SK-N-SH (cell line): ENCODE measurements around the gene CUBN. TPM values are rescaled to one million over a fixed set of nuclear protein-coding genes. Genes with fewer than 3 reads are reported as not detected.

Experiments used
- CTCF ChIA-PET: fragments of 300-600, 350-600 bp; formaldehyde crosslinking; extraction: SDS; loops from one replicate; lab custom pipeline; 2021; lab: Yijun Ruan, JAX
- POLR2A ChIA-PET: fragments of 350-600 bp; sonication (Branson Sonifier 250); formaldehyde crosslinking; extraction: SDS; loops from one replicate; lab custom pipeline; 2020; ENCODE audit warnings: antibody characterized with exemption, inconsistent platforms; lab: Yijun Ruan, JAX
- DNase-seq: peaks from one replicate; pipeline ENCODE4 v3.0.0; 2012
- H2AFZ ChIP-seq: fragments of 200-600 bp; sonication (generic); 2 replicates; pipeline ENCODE4 v1.8.1; 2016; ENCODE audit warnings: antibody characterized with exemption, mild to moderate bottlenecking, low read depth
- H3F3A ChIP-seq: fragments of 200-600 bp; sonication (generic); replicated peaks from 2 replicates; pipeline ENCODE3; 2016; ENCODE audit warnings: antibody characterized with exemption, mild to moderate bottlenecking; ENCODE audit not compliant: insufficient read depth
- H3K27ac ChIP-seq, 2 experiments: fragments of 200-500 bp in 1 of 2; fragments of 200-600 bp in 1 of 2; sonication (Bioruptor generic) in 1 of 2; sonication (generic), shearing (Covaris generic) in 1 of 2; 2 replicates each; pipeline versions ENCODE4 v1.5.1 to v1.6.1; 2014 to 2016; ENCODE audit warnings: low read depth in 2 of 2, inconsistent platforms in 1 of 2, low read length in 1 of 2, mild to moderate bottlenecking in 1 of 2, mixed read lengths in 1 of 2
- H3K27me3 ChIP-seq: fragments of 200-600 bp; sonication (generic), shearing (Covaris generic); 2 replicates; pipeline ENCODE4 v1.6.1; 2016; ENCODE audit warnings: mixed run types; ENCODE audit not compliant: insufficient read depth
- H3K36me3 ChIP-seq, 2 experiments: fragments of 200-500 bp in 1 of 2; fragments of 200-600 bp in 1 of 2; sonication (Bioruptor generic) in 1 of 2; sonication (generic) in 1 of 2; replicated peaks in 1 of 2; 2 replicates each; pipeline versions ENCODE3 to v1.5.1; 2014 to 2016; ENCODE audit warnings: low read length in 1 of 2, mild to moderate bottlenecking in 1 of 2; ENCODE audit not compliant: insufficient read depth in 2 of 2, control insufficient read depth in 1 of 2
- H3K4me1 ChIP-seq, 2 experiments: fragments of 200-500 bp in 1 of 2; fragments of 200-600 bp in 1 of 2; sonication (Bioruptor generic) in 1 of 2; sonication (generic), shearing (Covaris generic) in 1 of 2; 2 replicates each; pipeline versions ENCODE4 v1.5.1 to v1.6.1; 2014 to 2016; ENCODE audit warnings: low read depth in 1 of 2, low read length in 1 of 2, mixed run types in 1 of 2; ENCODE audit not compliant: insufficient read depth in 2 of 2, control insufficient read depth in 1 of 2
- H3K4me2 ChIP-seq: fragments of 200-600 bp; sonication (generic), shearing (Covaris generic); 2 replicates; pipeline ENCODE4 v1.6.1; 2017; ENCODE audit warnings: mixed run types
- H3K4me3 ChIP-seq, 2 experiments: fragments of 200-500 bp in 1 of 2; fragments of 200-600 bp in 1 of 2; sonication (Bioruptor generic) in 1 of 2; sonication (generic), shearing (Covaris generic) in 1 of 2; 2 replicates each; pipeline versions ENCODE4 v1.5.1 to v1.8.1; 2014 to 2016; ENCODE audit warnings: low read depth in 2 of 2, inconsistent platforms in 1 of 2, low read length in 1 of 2, mild to moderate bottlenecking in 1 of 2, mixed read lengths in 1 of 2, moderate library complexity in 1 of 2
- H3K79me2 ChIP-seq: fragments of 200-600 bp; sonication (generic); 2 replicates; pipeline ENCODE4 v1.8.1; 2017; ENCODE audit warnings: mild to moderate bottlenecking; ENCODE audit not compliant: insufficient read depth
- H3K9ac ChIP-seq: fragments of 200-600 bp; sonication (generic); 2 replicates; pipeline ENCODE4 v1.6.1; 2017; ENCODE audit warnings: mixed run types
- H3K9me2 ChIP-seq: fragments of 200-600 bp; sonication (generic); 2 replicates; pipeline ENCODE4 v1.6.1; 2017; ENCODE audit warnings: mixed run types
- H3K9me3 ChIP-seq: fragments of 200-600 bp; sonication (generic); 2 replicates; pipeline ENCODE4 v1.6.1; 2017; ENCODE audit warnings: mixed run types, mild to moderate bottlenecking, moderate library complexity
- H4K20me1 ChIP-seq: fragments of 200-600 bp; sonication (generic); 2 replicates; pipeline ENCODE4 v1.6.1; 2017; ENCODE audit warnings: mild to moderate bottlenecking, mixed run types; ENCODE audit not compliant: insufficient read depth
- CTCF ChIP-seq: fragments of 200-600 bp; sonication (generic); IDR thresholded peaks from 2 replicates; pipeline ENCODE4 v1.6.1; 2017; ENCODE audit warnings: antibody characterized with exemption, mild to moderate bottlenecking, moderate library complexity
- FOXM1 ChIP-seq: IDR thresholded peaks from 2 replicates; pipeline ENCODE4 v1.4.0; 2012; ENCODE audit warnings: low read depth, mild to moderate bottlenecking
- GABPA ChIP-seq: IDR thresholded peaks from 2 replicates; pipeline ENCODE4 v1.4.0; 2012; ENCODE audit warnings: low read depth, mild to moderate bottlenecking
- MXI1 ChIP-seq: IDR thresholded peaks from 2 replicates; pipeline ENCODE4 v1.6.1; 2012; ENCODE audit warnings: mild to moderate bottlenecking, low read depth, low read length, improper control_type of control experiment
- POLR2AphosphoS5 ChIP-seq: IDR thresholded peaks from 2 replicates; pipeline ENCODE4 v1.6.1; 2012; ENCODE audit warnings: low read depth, low read length
- RAD21 ChIP-seq: IDR thresholded peaks from 2 replicates; pipeline ENCODE4 v1.6.1; 2012; ENCODE audit warnings: mild to moderate bottlenecking, low read length
- RCOR1 ChIP-seq: fragments of 150-350 bp; IDR thresholded peaks from 2 replicates; pipeline ENCODE4 v1.6.1; 2017; ENCODE audit warnings: antibody characterized with exemption, low read length
- RFX5 ChIP-seq: IDR thresholded peaks from 2 replicates; pipeline ENCODE4 v1.6.1; 2012; ENCODE audit warnings: mild to moderate bottlenecking, improper control_type of control experiment, low read length
- RXRA ChIP-seq: IDR thresholded peaks from 2 replicates; pipeline ENCODE4 v1.4.0; 2012; ENCODE audit warnings: low read depth, mild to moderate bottlenecking, borderline replicate concordance
- USF1 ChIP-seq: IDR thresholded peaks from 2 replicates; pipeline ENCODE4 v1.4.0; 2012; ENCODE audit warnings: low read depth, borderline replicate concordance
- WGBS: methylation state at CpG from one replicate; pipeline ENCODE4 v1.1.6; 2017; ENCODE audit warnings: low lambda C conversion rate; 5-methylcytosine and 5-hydroxymethylcytosine counted together
- polyA plus RNA-seq, 3 experiments: library from polyadenylated mRNA; depleted of rRNA; stranded (reverse); fragments of >200 nt; gene quantifications; 2 replicates each; pipeline ENCODE4 v1.2.3, GENCODE V29; 2012

CUBN gene
- polyA plus RNA-seq, 1 of the 3 experiments (the other 2 are of a cell fraction) = 2.4 TPM

- TF ChIP-seq CTCF (no peak), RAD21 (no peak), MXI1 (no peak)
- TF ChIP-seq, all 33 proteins: peak for 0
Measured at GRCh38 chr10:17176091-17176490, 46.5 kb upstream of the CUBN start (continued).

GRCh38 chr10:17175551-17175950 lies 45.9 kb upstream of the CUBN start:
- H3K27me3 ChIP-seq = no peaks in the 10 kb centered on the region
- ChIA-PET POLR2A (no interaction called here), CTCF (interaction anchor here (0.6 kb wide), 1 partner anchor 8 kb away, joined by 3 read pairs; no protein-coding TSS in a partner anchor)
- 93% methylated on average over 4 of the region's 4 CpGs for WGBS
- H3K4me1 ChIP-seq = peaks cover 3 to 22% of the 10 kb centered on the region in 2 experiments; a peak in 3 of 4 replicates
- no peak overlapping the region for H3K9ac ChIP-seq
- peak overlapping the region; percentile 75; the same call in 1 of the 2 replicates for H2AFZ ChIP-seq
- H3K9me2 ChIP-seq = 0 out of 2 replicates have a peak, but pooled peaks cover 3% of the 10 kb centered on the region
- H3K36me3 ChIP-seq = no peaks in the 10 kb centered on the region
- no peaks in the 10 kb centered on the region for H3K79me2 ChIP-seq
- no peaks in the 10 kb centered on the region for H3K9me3 ChIP-seq
- peak overlapping the region in 1 of 2 experiments; percentile 1; a peak in 1 of 4 replicates for H3K4me3 ChIP-seq
- H3K4me2 ChIP-seq = peak overlapping the region; percentile 29; the same call in 1 of the 2 replicates
- peaks cover 9% of the 10 kb centered on the region for H3F3A ChIP-seq
- TF ChIP-seq GABPA (no peak), RFX5 (no peak), FOXM1 (no peak)
- no peaks in the 10 kb centered on the region for H4K20me1 ChIP-seq
- H3K27ac ChIP-seq = peak overlapping the region in 1 of 2 experiments; percentile 15; a peak in 1 of 4 replicates
- no peak for DNase-seq

- Histone ChIP-seq H3K9me2 (0 out of 2 replicates have a peak, but pooled peaks cover 3% of the 10 kb centered on the region), H3K4me3 (no peak overlapping the region), H3K27me3 (no peaks in the 10 kb centered on the region), H3K27ac (peak overlapping the region; percentile 9 to 25; a peak in 2 of 4 replicates), H4K20me1 (no peaks in the 10 kb centered on the region), H3K4me2 (no peak overlapping the region), H3K9me3 (no peaks in the 10 kb centered on the region), H3K9ac (no peak overlapping the region), H3F3A (peaks cover 9% of the 10 kb centered on the region), H3K79me2 (no peaks in the 10 kb centered on the region), H3K36me3 (no peaks in the 10 kb centered on the region), H3K4me1 (peaks cover 3 to 22% of the 10 kb centered on the region in 2 experiments; a peak in 3 of 4 replicates), H2AFZ (no peak overlapping the region)
- POLR2A ChIA-PET = no interaction called here
- CTCF ChIA-PET = no interaction called here
- TF ChIP-seq GABPA (no peak), POLR2AphosphoS5 (no peak), MXI1 (no peak), USF1 (no peak), RCOR1 (no peak), RXRA (no peak)
- no peak for DNase-seq
Measured at GRCh38 chr10:17174626-17175025, 45.0 kb upstream of the CUBN start.
